Tibial artery (tissue), 4 donors: ENCODE measurements around the gene TUSC2.

Experiments used
- DNase-seq, 2 donors: peaks; one replicate each; pipeline ENCODE4 v3.0.0-alpha.2; 2019
- H3K27ac ChIP-seq, 2 donors: fragments of 200-600 bp; sonication (generic) in 1 of 2; 1 replicate in 1 of 2; 2 replicates in 1 of 2; pipeline ENCODE4 v1.5.1; 2018 to 2019; ENCODE audit warnings: mild to moderate bottlenecking in 1 of 2
- H3K27me3 ChIP-seq, 2 donors: fragments of 200-600 bp; sonication (generic) in 1 of 2; one replicate each; pipeline versions ENCODE4 v1.5.1 to v1.6.0; 2016 to 2019
- H3K36me3 ChIP-seq, 3 donors: fragments of 200-600 bp; sonication (generic) in 2 of 3; one replicate each; pipeline ENCODE4 v1.5.1; 2016 to 2019; ENCODE audit warnings: mild to moderate bottlenecking in 2 of 3
- H3K4me1 ChIP-seq, 4 donors: fragments of 200-600 bp; sonication (generic) in 2 of 4; 1 replicate in 3 of 4; 2 replicates in 1 of 4; pipeline ENCODE4 v1.5.1; 2016 to 2019
- H3K4me3 ChIP-seq, 2 donors: fragments of 200-600 bp; sonication (generic) in 1 of 2; 1 replicate in 1 of 2; 2 replicates in 1 of 2; pipeline ENCODE4 v1.5.1; 2018 to 2019; ENCODE audit warnings: mild to moderate bottlenecking in 2 of 2
- H3K9me3 ChIP-seq, 3 donors: fragments of 200-600 bp; sonication (generic) in 1 of 3; one replicate each; pipeline ENCODE4 v1.5.1; 2016 to 2019
- CTCF ChIP-seq, 2 experiments: fragments of 200-600 bp in 1 of 2; fragments of 450-650 bp in 1 of 2; IDR thresholded peaks; one replicate each; pipeline ENCODE4 v1.5.1; 2017 to 2019; ENCODE audit warnings: antibody characterized with exemption in 2 of 2, mild to moderate bottlenecking in 1 of 2, moderate library complexity in 1 of 2
- intact Hi-C: fragments of 100-400 bp; cut with DNase I; formaldehyde crosslinking; loops from one replicate; pipeline ENCODE4 v1.15.0; 2023; ENCODE audit warnings: low total_unique reads

Gene TUSC2

GRCh38 chr3:50275141-50275995 lies 52.7 kb downstream of the TUSC2 start:
- intact Hi-C loops: loop anchor here (5.0 to 10.0 kb wide), 2 partner anchors 33 to 151 kb away; no protein-coding TSS in a partner anchor
- peaks cover 0 to 17% (median 0%) of the 10 kb centered on the region in 3 donors for H3K36me3 ChIP-seq
- no peak for DNase-seq
- H3K27ac ChIP-seq: no peak overlapping the region
- no peaks in the 10 kb centered on the region for H3K27me3 ChIP-seq
- no peak for TF ChIP-seq CTCF (IDR thresholded peaks at IDR 0.05)
- no peak overlapping the region for H3K4me3 ChIP-seq
- no peaks in the 10 kb centered on the region for H3K9me3 ChIP-seq
- H3K4me1 ChIP-seq: peaks cover 0 to 43% (median 23%) of the 10 kb centered on the region in 4 donors
